ENCODE results near the gene KRT71.

Gene KRT71

GRCh38 chr12:52535574-52535973 lies 17.4 kb downstream of the KRT71 start:
- DNase-seq: no peak

- no peak for DNase-seq
Measured at GRCh38 chr12:52534482-52534881, 18.5 kb downstream of the KRT71 start.

GRCh38 chr12:52533686-52534470 lies 19.1 kb downstream of the KRT71 start:
- DNase-seq: no peak

GRCh38 chr12:52532636-52533035 lies 20.3 kb downstream of the KRT71 start:
- no peak for DNase-seq

- no peak for DNase-seq
Measured at GRCh38 chr12:52531566-52532300, 21.2 kb downstream of the KRT71 start.

- DNase-seq: no peak
Measured at GRCh38 chr12:52530905-52531304, 22.0 kb downstream of the KRT71 start.

GRCh38 chr12:52530366-52530765 lies 22.6 kb downstream of the KRT71 start:
- no peak for DNase-seq

- no peak for DNase-seq
Measured at GRCh38 chr12:52529846-52530245, 23.1 kb downstream of the KRT71 start.

GRCh38 chr12:52529417-52529816 lies 23.5 kb downstream of the KRT71 start:
- no peak for DNase-seq

GRCh38 chr12:52528641-52529143 lies 24.3 kb downstream of the KRT71 start:
- no peak for DNase-seq

GRCh38 chr12:52527121-52527800 lies 25.7 kb downstream of the KRT71 start:
- DNase-seq: no peak

GRCh38 chr12:52526511-52526951 lies 26.4 kb downstream of the KRT71 start:
- DNase-seq: no peak

GRCh38 chr12:52525661-52526499 lies 27.1 kb downstream of the KRT71 start:
- no peak for DNase-seq

- no peak for DNase-seq
Measured at GRCh38 chr12:52524898-52525591, 27.9 kb downstream of the KRT71 start.

- DNase-seq: no peak
Measured at GRCh38 chr12:52524241-52524897, 28.6 kb downstream of the KRT71 start.

- no peak for DNase-seq
Measured at GRCh38 chr12:52523824-52524223, 29.1 kb downstream of the KRT71 start.

GRCh38 chr12:52522346-52523011 lies 30.5 kb downstream of the KRT71 start:
- no peak for DNase-seq

- no peak for DNase-seq
Measured at GRCh38 chr12:52521568-52522266, 31.2 kb downstream of the KRT71 start.

- no peak for DNase-seq
Measured at GRCh38 chr12:52521175-52521567, 31.8 kb downstream of the KRT71 start.
